Erythroblast (primary cell): ENCODE results near the gene LRRC10B.

ENCODE experiments used
- DNase-seq, 2 experiments: peaks; one replicate each; lab custom pipeline; 2025; lab: John Stamatoyannopoulos, UW
- GATA1 ChIP-seq: IDR thresholded peaks from 2 replicates; pipeline ENCODE4 v1.6.1; 2011; ENCODE audit warnings: low read depth, mild to moderate bottlenecking, control low read depth, low read length, moderate library complexity
- POLR2A ChIP-seq: IDR thresholded peaks from 2 replicates; pipeline ENCODE4 v1.6.1; 2011; ENCODE audit warnings: mild to moderate bottlenecking, low read length

LRRC10B gene

DNA sequence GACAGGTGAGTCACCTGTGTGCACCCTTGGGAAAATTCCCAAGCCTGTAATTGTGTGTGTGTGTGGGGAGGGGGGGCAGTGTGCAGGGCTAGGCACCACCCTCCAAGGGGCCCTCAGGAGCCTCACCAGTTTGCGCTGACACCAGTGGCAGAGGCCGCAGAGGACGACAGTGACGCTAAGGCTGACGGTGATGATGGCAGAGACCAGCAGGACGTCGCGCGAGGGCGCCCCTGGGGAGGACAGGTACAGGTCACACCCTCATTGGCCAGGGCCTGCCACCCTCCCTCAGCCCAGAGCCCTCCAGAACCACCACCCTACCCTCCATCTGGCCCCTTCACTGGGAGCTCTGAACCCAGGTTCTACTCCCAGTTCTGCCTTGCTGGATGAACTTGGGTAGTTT lies 47.4 kb downstream of the LRRC10B start:
- TF ChIP-seq GATA1 (no peak), POLR2A (no peak)
- no peak for DNase-seq

GRCh38 chr11:61556621-61557020 lies 48.1 kb downstream of the LRRC10B start:
- DNase-seq: no peak
- TF ChIP-seq GATA1: no peak
